Stimulated activated CD4-positive, alpha-beta T cell treated with anti-CD3 and anti-CD28 coated beads, Interleukin-1b, Interleukin-23, amount 100 ng/mL, for 1 hour (primary cell): ENCODE measurements around the gene STXBP6.

Source experiments
- DNase-seq, 2 donors: peaks; one replicate each; pipeline ENCODE4 v3.0.0-alpha.2; 2020; ENCODE audit warnings: low read depth in 2 of 2

Gene STXBP6

DNA sequence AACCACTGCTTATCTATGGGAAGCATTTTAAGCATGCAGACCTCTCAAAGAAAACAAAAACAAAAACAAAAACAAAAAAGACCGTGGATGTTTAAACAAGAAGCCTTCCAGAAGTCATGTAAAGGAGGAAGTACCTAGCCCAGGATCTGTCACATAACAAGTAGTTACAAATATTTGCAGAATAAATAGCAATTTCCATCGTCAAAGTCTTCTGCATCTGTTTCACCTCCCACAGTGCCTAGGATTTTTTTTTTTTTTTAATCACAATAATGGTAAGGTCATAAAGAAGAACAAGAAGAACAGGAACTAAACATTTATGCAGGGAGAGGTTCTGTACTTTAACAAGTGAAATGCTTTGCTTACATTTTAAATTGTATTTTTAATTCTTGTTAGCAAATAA is 2.4 kb upstream of the STXBP6 start:
- DNase-seq = no peak

DNA sequence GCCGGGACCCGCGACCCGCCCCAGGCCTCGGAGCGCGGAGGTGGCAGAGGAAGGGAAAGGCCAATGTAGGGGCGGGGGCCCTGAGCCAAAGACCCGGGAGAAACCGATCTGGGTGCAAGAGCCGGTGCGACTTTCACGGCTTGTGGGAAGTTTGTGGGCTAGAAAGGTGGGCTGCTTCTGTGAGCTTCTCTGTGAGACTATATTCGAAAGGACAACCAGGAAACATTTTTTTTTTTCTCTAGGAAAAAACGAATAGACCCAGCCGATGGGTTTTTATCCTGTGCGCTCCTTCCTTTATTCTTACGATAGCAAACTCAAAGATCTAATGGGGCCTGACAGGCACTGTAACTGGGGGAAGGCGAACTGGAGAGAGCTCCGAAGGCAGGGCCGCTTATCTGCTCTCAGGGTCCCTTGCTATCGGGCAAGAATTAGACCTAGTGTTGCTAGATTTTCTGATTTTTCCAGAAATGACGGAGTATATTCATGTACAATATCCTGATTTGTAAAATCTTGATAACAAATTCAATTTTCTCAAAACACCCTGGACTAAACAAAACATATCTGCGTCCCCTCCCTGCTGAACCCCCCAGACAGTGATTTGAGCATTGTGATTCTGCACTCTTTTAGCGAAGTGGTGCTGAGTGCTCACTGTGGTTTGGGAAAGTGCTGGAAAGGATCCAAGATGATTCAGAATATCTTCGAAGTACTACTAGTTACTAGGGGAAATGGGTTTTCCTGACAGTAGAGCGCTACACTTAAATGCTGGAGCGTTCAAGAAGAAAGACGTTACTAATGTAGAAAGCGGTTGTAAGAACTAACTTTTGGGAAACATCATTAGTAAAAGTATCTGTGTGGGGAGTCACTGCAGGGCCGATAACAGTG is 563 bp upstream of the STXBP6 start:
- no peak for DNase-seq

DNA sequence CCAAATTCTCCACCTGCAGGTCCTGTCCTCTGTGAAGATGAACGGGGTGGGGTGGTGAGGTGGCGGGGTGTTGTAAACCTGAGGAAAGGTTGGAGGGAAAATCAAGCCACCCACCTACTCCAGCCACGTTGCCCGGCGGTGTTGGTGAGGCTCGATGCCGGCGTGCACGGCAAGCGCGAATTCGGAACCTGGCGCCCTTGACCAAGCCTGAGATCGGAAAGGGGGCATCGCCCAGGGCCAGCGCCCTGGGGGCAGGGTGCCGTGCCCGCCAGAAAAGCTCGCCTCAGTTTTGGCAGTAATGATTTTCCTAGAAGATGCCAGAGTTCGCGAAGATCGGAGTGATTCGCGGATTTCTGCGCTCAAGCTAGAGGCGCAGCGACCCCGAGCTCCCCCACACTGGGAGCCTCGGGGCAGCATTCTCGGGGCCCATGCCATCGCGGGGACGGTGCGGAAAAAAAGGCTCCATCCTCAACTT is 817 bp downstream of the STXBP6 start:
- no peak for DNase-seq

DNA sequence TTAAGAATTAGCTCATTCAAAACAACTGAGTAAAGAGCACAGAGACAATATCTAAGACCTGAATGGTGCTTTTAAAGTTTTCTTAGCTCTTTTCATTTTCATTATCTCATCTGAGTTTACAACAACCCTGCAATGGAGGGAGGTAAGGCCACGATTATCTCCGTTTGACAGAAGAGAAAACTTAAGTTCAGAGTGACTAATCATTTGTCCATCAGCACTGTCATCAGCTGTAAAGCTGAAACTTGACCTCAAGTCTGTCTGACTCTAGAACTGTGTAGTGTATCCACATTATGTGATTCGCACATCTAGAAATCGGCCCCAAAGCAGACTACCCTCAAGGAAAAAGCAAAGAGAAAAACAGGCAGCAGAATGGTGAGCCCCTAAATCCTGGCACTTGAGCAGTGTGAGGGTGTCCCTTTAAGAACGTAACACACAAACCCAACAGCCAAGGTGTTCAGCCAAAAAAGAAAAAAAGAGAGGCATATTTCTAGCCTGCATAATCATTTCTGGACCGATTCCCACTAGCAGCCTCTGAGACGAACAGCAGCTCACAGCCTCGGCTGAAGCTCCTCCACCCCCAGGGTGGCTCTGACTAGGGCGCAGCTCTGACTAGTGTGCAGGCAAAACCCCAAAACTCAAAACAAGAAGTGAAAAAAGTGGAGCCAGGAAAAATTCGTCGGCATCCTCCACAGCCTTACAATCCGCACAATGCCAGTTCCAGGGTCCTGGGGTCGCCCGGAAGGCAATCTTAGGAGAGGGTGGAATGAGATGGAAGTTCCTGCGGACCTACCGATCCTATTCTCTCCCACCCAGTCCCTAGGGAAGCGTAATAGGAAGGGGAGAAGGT is 1.6 kb downstream of the STXBP6 start:
- DNase-seq = no peak

DNA sequence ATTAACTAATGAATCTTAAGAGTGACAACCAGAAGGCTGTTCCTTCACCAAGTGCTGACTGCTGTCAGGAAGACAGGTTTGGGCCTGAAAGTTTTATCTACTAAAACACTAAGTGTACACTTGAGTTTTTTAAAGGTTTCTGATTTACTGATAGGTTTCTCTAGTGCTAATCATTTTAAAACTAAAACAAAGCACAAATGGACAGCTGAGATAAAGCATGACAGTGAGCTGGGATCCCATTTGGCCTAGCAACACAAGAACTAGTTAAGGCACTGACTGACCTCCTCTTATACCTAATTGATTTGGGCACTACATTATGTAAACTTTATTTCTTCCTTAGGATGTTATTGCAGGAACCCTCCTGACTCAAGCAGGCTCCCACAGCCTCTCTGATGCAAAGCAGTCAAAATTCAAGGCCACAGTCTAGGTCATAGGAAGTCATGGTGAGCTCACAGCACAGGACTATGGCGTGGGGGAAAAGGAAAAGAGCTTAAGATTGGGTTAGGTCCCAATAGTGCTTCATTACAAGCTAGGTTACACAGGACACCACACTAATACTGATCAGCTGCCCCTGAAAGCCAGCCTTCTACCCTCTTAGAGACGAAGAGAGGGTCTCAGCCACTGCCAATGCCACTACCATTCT is 3.5 kb downstream of the STXBP6 start:
- no peak for DNase-seq

DNA sequence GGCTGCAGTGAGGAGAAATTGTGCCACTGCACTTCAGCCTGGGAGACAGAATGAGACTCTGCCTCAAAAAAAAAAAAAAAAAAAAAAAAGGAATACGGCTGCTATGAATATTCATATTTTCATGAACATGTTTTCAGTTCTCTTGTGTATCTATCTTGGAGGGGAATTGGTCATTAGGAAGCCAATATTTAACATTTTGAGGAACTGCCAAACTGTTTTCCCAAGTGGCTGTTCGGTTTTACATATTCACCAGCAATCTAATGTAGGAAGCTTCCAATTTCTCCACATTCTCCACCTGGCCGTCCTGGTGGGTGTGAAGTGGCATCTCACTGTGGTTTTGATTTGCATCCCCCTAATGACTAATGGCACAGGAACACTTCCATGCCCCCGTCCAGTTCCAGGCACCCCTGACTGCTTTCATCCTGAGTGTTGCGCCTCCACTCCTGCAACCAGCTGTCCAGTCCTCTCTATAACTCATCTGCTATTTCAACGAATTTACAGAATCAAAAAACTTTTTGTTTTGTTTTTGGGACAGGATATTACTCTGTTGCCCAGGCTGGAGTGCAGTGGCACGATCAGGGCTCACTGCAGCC is 5.7 kb downstream of the STXBP6 start:
- DNase-seq = no peak

DNA sequence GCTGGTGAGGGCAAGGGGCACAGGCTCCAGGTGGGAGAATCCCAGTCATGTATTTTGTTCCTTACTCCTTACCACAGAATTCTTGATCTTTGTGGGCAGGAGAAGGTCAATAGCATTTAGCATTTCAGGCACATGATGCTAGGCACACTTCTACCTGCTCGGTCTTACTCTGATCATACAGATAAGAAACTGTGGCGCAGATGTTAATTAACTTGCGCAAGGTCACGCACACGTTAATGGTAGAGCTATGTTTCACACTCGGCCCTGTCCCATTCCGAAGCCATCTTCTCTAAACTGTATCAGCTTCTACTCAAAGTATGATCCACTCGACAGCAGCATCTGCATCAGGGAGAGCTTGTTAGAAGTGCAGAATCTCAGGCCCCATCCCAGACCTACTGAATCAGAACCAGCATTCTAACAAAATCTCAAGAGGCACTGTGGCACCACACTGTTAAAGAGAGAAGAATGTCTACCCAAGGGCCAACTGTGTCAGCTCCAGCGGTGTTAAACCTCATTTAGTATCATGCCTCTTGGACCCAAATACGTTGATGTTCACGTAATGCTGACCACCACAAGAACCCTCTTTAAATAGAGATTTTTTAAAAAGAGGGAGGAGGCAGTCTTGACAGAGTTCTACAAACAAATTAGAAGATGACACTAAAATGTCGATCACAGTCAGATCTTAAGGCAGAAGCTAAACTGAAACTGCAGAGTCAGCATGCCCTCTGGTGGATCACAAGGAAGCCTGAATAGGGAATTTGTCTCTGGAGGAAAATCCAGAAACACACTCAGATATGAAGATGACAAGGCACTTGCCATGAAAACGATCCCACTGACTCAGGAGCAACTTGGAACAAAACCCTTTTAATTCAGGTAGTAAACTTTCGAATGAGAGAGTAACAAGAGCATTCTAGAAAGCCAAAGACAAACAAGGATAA is 7.3 kb downstream of the STXBP6 start:
- no peak for DNase-seq

DNA sequence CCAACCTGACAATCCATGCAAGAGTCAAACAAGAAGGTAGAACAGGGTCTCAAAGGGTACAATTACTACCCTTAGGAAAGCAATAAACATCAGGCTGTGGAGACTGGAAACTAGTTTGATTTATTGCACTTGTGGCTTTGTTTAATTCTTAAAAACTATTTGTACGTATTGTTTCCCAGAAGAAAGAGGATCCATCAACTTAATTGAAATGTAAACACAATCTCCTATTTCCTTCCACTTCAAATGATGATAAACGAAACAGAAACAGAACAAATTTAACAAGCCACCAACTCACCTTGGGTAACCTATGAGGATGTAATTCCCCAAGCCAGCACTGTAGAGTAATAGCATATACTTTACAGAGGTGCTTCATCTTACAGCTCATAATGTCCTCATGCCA is 8.0 kb downstream of the STXBP6 start:
- DNase-seq = no peak

DNA sequence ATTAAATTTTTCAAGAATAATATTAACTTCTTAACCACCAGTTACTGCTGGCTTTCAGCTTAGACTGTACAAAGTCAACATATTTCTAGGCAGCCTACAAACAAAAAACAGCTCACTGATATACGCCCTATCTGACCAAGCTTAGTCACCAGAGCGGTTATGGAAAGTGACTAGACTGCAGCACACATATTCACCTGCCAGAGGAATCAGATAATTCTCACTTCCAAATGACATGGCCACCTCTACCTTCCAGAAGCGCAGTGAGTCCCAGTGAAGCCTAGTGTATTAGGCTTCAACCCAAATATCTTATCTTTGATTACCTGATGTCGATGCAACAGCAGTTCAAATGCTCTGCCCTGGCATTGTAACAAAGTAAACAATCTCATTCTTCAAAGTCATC is 8.5 kb downstream of the STXBP6 start:
- DNase-seq = no peak

DNA sequence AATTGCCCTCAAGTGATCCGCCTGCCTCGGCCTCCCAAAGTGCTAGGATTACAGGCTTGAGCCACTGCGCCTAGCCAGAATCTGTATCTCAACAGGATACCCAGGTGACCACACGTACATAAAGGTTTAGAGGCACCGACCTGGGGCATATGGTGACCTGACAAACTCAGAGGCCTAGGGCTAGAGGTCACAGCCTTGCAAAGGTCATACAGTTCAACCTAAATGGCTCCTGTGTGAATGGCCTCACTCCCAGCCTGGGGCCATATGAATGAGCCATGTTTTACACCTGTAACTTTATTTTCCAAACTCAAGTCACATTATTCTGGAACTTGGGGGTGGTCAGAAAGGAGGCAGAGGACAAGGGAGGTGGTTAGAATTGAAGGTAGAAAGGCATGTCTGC is 10.0 kb downstream of the STXBP6 start:
- no peak for DNase-seq

DNA sequence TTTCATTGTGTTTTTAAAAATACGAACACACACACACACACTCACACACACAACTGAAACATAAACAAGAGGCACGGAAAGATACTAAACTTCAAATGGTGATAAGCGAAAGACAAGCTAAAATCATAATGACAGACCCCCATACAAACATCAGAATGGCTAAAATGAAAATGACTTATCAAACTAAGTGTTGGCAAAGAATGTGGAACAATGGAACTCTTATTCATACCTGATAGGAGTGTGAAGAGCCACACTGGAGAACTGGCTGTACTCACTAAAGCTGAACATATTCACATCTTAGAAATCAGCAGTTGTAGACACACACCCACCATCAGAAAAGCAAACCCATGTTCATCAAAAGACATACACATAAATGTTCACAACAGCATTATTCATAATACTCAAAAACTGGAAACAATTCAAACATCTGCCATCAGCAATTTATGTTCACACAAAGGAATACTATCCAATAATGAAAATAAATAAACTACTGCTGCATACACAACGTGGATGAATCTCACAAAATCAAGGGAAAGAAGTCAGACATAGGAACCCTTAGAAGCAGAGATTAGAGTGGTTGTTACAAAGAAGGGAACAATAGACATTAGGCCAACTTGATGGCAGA is 11.8 kb downstream of the STXBP6 start:
- DNase-seq = no peak

DNA sequence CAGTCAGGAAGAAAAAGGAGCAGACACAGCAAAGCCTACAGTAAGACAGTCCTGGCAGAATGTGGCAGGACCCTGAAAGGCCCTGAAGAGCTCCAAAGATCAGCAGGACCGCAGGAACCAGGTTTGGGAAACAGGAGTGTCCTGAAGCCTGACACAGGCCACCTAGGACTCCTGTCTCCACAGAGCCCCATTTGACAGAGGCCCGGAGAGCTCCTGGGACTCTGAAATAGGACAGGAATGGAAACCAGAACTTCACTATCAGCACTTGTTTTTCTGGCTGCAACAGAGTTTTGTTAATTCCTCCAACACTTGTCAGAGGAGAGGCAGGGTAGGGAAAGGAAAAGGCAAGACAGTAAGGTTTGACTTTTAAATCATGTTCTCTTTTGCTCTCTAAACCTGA is 12.9 kb downstream of the STXBP6 start:
- no peak for DNase-seq

DNA sequence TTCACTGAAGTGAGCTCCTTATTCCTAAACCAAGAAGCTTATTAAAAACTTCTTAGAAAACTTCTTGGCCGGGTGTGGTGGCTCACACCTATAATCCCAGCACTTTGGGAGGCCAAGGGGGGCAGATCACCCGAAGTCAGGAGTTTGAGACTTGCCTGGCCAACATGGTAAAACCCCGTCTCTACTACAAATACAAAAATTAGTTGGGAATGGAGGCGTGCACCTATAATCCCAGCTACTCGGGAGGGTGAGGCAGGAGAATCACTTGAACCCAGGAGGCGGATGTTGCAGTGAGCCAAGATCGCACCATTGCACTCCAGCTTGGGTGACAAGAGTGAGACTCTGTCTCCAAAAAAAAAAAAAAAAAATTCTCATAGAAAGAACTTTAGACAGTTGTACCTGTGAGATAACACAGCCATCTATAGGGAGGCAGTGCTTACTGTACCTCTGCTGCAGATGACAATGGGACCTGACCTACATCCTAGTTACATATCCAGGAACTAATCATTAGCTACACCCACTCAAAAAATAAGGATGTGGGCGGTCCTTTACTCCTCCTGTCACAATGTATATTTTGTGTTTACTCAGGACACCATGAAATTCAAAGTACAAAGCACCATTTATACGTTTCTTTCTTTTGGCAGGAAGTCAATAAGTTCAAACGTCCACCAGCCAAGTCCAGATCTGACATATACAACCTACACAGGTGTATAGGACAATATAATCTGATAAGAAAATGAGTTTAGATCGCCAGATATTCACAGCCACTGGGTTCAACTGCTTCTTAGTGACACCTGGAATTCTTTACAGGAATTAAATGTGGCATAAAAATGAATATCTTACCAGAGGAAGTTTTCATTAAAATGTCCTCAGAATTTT is 14.9 kb downstream of the STXBP6 start:
- no peak for DNase-seq

DNA sequence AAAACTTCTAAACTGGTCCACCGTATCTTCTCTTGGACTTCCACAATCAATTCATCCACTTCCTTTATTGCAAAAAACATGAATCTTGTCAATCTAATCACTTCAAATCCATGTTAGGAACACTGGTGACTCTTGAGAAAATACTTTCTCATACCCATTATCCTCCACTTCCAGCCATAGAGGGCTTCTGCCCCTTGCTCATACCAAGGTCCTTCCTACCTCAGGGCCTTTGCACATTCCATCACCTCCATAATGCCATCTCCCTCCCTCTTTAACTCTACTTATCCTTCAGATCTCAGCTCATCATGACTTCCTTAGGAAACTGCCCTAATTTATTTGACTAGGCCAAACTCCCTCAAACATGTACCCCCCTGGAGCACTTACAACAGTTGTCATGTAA is 16.6 kb downstream of the STXBP6 start:
- no peak for DNase-seq

DNA sequence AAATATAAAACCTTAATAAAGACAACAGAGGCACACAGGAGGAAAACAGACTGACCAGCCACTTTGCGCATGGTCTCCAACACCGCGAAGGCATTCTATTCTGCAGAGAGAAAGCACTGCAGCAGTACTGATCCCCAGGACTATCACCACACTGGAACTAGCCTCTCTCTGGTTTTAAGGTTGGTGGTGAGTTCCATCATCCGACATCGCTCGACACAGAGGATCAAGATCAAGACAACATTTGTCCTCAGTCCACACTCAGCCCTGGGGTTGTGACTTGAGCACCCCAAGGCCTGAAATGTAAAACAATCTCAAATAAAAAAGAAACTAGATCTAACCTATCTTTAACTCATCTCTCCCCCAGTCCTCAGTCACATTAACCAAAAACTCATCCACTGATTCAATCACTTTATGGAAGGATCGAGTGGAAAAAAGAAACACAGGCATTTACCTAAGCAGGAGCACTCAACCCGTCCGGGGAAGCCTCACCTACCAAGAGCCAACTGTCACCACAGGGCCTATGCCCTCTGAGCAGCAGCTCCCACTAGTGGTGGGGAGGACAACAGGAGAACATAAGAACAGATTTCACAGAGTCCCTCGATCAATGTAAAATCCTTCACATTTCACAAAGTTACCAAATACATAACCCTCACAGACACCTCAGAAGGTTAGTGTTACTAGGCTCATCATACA is 17.7 kb downstream of the STXBP6 start:
- no peak for DNase-seq

DNA sequence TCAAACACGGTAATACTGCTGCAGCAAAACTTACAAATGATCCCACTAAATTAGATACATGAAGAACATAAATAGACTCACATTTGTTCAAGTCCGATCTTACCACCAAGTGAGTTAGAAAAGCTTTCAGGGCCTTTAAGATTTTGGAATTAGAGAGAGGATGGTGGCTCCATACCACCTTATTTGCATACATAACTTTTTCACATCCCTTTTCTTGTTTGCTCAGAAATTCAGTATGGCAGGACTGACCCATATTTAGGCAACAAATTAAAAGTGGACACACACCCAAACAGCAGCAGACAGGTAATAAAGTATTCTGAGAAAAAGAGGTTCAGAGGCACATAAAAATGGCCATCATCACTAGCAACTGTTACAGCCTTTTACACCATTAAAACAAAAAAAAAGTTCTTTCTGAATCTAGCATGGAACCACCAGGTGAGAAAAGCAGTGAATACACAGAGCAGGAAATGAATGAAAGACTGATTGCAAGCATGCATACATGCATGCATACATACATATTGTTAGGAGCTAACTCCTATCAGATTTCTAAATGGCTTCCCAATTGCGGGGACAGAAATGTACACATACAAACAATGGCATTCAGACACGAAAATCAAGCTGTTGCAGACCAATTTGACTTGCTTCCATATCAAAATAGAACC is 23.3 kb downstream of the STXBP6 start:
- no peak for DNase-seq

DNA sequence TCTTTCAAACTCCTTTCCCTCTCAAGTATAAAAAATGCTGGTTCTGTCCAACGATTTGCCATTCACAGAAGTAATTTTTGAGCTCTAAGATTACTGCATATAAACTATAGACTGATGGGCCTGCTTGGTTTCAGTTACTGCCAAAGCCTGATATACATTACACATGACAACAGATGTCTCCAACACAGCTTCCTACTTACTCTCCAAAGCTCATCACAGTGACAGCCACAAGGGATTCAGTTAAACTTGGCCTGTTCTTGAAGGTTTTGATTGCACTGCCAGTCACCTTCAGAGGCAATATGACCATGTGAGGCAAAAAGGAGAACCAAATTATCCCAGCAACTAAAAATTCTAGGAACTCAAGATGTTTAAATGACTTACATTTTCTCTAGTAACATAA is 30.1 kb downstream of the STXBP6 start:
- DNase-seq = no peak

DNA sequence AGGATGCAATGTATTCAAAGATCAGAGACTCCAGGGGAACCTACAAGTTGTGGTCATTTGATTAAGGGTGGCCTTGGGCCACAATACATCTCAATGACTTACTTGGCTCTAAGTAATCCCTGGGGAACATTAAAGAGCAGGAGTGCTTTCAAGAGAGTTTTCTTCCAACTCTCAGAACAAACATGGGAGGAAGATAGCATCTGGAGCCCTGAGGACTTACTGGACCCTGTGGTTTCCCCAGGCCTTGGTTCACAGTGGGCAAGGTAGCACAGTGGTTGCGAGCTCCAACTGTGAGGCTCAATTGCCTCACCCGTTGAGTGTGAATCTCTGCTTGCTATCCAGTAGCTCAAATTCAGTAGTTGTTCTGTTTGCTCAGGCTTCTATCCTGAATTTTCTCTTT is 32.4 kb downstream of the STXBP6 start:
- DNase-seq = no peak
